Measurements from ENCODE around the gene ACAT2. TPM values are rescaled to one million over a fixed set of nuclear protein-coding genes. Genes with fewer than 3 reads are reported as not detected.

Gene ACAT2
- total RNA-seq, 4 donors from 2014 or later, result 5.6 to 19.6 (median 11.2) TPM

DNA sequence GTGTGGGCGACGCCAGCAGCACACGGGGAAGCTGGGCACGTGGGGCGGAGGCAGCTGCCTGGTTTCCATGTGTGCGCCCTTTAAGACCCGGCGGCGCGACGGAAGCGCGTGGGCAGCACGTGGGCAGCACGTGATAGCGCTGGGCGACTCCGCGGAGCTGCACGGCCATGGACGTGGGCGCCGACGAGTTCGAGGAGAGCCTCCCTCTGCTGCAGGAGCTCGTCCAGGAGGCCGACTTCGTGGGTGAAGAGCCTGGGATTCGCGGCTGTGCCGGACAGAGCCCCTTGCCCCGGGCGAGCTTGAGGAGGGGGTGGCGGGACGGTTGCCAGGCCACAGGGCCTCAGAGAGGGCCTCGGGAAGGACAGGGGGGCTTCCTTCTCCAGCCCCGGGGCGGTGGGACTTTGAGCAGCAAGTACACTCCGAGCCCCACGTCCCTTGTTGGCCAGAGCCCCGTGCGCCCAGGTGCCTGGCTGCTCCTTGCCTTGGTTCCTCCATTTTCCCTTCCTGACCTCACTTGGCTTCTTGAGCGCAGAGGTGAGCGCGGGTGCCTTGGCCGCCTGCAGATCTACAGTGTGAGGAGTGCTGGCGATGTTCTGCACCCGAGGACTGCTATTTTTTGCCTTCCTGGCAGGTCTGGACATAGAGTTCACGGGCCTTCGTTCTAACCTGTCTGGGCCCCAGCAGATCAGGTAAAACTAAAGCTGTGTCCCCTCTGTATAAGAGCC lies 38.5 kb downstream of the ACAT2 start, which contains the start of gene PNLDC1:
PNLDC1 (plus strand) TSS at position 136 of the 725 bp plus-strand sequence; CDS start at position 168, 32 bp downstream.
- no peak for TF ChIP-seq POLR2A (IDR thresholded peaks at IDR 0.05)
- TF ChIP-seq, protein P1, sequence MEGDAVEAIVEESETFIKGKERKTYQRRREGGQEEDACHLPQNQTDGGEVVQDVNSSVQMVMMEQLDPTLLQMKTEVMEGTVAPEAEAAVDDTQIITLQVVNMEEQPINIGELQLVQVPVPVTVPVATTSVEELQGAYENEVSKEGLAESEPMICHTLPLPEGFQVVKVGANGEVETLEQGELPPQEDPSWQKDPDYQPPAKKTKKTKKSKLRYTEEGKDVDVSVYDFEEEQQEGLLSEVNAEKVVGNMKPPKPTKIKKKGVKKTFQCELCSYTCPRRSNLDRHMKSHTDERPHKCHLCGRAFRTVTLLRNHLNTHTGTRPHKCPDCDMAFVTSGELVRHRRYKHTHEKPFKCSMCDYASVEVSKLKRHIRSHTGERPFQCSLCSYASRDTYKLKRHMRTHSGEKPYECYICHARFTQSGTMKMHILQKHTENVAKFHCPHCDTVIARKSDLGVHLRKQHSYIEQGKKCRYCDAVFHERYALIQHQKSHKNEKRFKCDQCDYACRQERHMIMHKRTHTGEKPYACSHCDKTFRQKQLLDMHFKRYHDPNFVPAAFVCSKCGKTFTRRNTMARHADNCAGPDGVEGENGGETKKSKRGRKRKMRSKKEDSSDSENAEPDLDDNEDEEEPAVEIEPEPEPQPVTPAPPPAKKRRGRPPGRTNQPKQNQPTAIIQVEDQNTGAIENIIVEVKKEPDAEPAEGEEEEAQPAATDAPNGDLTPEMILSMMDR (IDR thresholded peaks at IDR 0.05), result no peak
- H3K4me1 ChIP-seq, result no peaks in the 10 kb centered on the region
- intact Hi-C loops (cut with DNase I; ENCODE audit: low total_unique reads), result no loop called here
- H3K9me3 ChIP-seq, result no peaks in the 10 kb centered on the region
- H3K36me3 ChIP-seq, result no peaks in the 10 kb centered on the region
- DNase-seq, result no peak
- H3K4me3 ChIP-seq, result no peak within 1 kb of the TSS
- H3K27ac ChIP-seq, result no peak within 1 kb of the TSS
- no peaks in the 10 kb centered on the region for H3K27me3 ChIP-seq

- Histone ChIP-seq H3K27ac (no peak overlapping the region), H3K4me1 (no peaks in the 10 kb centered on the region), H3K36me3 (no peaks in the 10 kb centered on the region), H3K27me3 (no peaks in the 10 kb centered on the region), H3K4me3 (no peak overlapping the region), H3K9me3 (no peaks in the 10 kb centered on the region)
- no peak for TF ChIP-seq POLR2A (IDR thresholded peaks at IDR 0.05)
- TF ChIP-seq, protein P1 (IDR thresholded peaks at IDR 0.05), result no peak
- no peak for DNase-seq
- intact Hi-C loops (cut with DNase I; ENCODE audit: low total_unique reads), result no loop called here
These were observed 40.1 kb downstream of the ACAT2 start for GRCh38 chr6:159801935-159802334.

- Histone ChIP-seq H3K27ac (no peak overlapping the region), H3K36me3 (no peaks in the 10 kb centered on the region)
- intact Hi-C loops (cut with DNase I; ENCODE audit: low total_unique reads), result no loop called here
These were observed 42.7 kb downstream of the ACAT2 start for GRCh38 chr6:159804504-159804903.

GRCh38 chr6:159805440-159806020 lies 43.7 kb downstream of the ACAT2 start:
- intact Hi-C loops (cut with DNase I; ENCODE audit: low total_unique reads), result no loop called here
- Histone ChIP-seq H3K4me3 (no peak overlapping the region), H3K9me3 (no peaks in the 10 kb centered on the region), H3K36me3 (no peaks in the 10 kb centered on the region), H3K27ac (no peak overlapping the region), H3K27me3 (no peaks in the 10 kb centered on the region), H3K4me1 (no peaks in the 10 kb centered on the region)
- TF ChIP-seq POLR2A (IDR thresholded peaks at IDR 0.05), result no peak
- TF ChIP-seq, protein P1 (IDR thresholded peaks at IDR 0.05), result no peak
- no peak for DNase-seq

More at GRCh38 chr6:159804504-159804903, 42.7 kb downstream of the ACAT2 start:
- no peak for DNase-seq
- Histone ChIP-seq H3K4me3 (no peak overlapping the region), H3K27me3 (no peaks in the 10 kb centered on the region), H3K9me3 (no peaks in the 10 kb centered on the region), H3K4me1 (no peaks in the 10 kb centered on the region)
- no peak for TF ChIP-seq POLR2A (IDR thresholded peaks at IDR 0.05)
- TF ChIP-seq, protein P1 (IDR thresholded peaks at IDR 0.05), result no peak

DNA sequence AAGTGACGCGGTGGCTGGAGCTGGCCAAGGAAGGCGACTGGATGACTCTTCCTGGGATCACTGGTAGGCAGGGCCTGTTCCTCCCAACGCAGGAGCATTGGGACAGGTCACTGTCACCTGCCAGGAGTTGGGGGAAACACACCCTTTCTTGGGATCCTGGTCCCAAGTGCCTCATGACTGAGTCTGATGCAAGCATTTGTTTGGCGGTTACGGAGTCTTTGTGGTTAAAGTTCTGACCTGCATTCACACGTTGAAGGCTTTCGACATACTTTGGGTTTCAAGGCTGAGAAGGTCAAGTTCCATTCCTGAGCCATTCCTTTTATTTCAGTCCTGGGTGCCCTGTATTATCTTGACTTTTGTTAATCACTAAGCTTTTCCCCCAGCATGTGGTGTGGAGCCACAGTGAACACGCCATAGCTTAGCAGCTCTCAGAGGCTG lies 44.2 kb downstream of the ACAT2 start:
- no peak for TF ChIP-seq POLR2A (IDR thresholded peaks at IDR 0.05)
- TF ChIP-seq, protein P1 (IDR thresholded peaks at IDR 0.05), result no peak
- H3K27ac ChIP-seq, result no peak overlapping the region
- no peaks in the 10 kb centered on the region for H3K4me1 ChIP-seq
- no peaks in the 10 kb centered on the region for H3K36me3 ChIP-seq
- no peak overlapping the region for H3K4me3 ChIP-seq
- intact Hi-C loops (cut with DNase I; ENCODE audit: low total_unique reads), result no loop called here
- no peaks in the 10 kb centered on the region for H3K9me3 ChIP-seq
- no peak for DNase-seq
- H3K27me3 ChIP-seq, result no peaks in the 10 kb centered on the region
